DMS114 treated with DMSO at 0.1 percent for 48 hours (cell line): ENCODE results near the gene CERCAM.
"Not testable (repeated sequence)": the region's sequence is repeated elsewhere in the genome, so short reads cannot be mapped to it uniquely, and the experiment has no call there.

Experiments
- DNase-seq: peaks from one replicate; lab custom pipeline; 2025; ENCODE audit not compliant: unreplicated experiment; lab: John Stamatoyannopoulos, UW

The CERCAM gene

GRCh38 chr9:128393145-128393775 lies 27.4 kb upstream of the CERCAM start:
- no peak for DNase-seq

GRCh38 chr9:128393970-128394369 lies 26.7 kb upstream of the CERCAM start:
- DNase-seq, result no peak

GRCh38 chr9:128394379-128395168 lies 26.1 kb upstream of the CERCAM start:
- no peak for DNase-seq

GRCh38 chr9:128396970-128397613 lies 23.6 kb upstream of the CERCAM start:
- no peak for DNase-seq

GRCh38 chr9:128397831-128398230 lies 22.8 kb upstream of the CERCAM start:
- no peak for DNase-seq

- no peak for DNase-seq
These were observed 20.8 kb upstream of the CERCAM start for GRCh38 chr9:128399861-128400260.

GRCh38 chr9:128404560-128404959 lies 16.1 kb upstream of the CERCAM start:
- DNase-seq, result no peak

- no peak for DNase-seq
These were observed 15.4 kb upstream of the CERCAM start for GRCh38 chr9:128405077-128405779.

GRCh38 chr9:128405780-128406171 lies 14.9 kb upstream of the CERCAM start:
- no peak for DNase-seq

- DNase-seq, result no peak
These were observed 13.7 kb upstream of the CERCAM start for GRCh38 chr9:128406848-128407391.

- no peak for DNase-seq
These were observed 11.7 kb upstream of the CERCAM start for GRCh38 chr9:128408963-128409431.

GRCh38 chr9:128409450-128409849 lies 11.2 kb upstream of the CERCAM start:
- no peak for DNase-seq

GRCh38 chr9:128409978-128410377 lies 10.7 kb upstream of the CERCAM start:
- DNase-seq, result no peak

GRCh38 chr9:128411364-128412119 lies 9.1 kb upstream of the CERCAM start:
- no peak for DNase-seq

- peak; percentile 43 for DNase-seq
These were observed 8.4 kb upstream of the CERCAM start for GRCh38 chr9:128412120-128412790.

- not testable (repeated sequence) for DNase-seq
These were observed 6.9 kb upstream of the CERCAM start for GRCh38 chr9:128413728-128414127.

- no peak for DNase-seq
These were observed 6.2 kb upstream of the CERCAM start for GRCh38 chr9:128414461-128414860.

- no peak for DNase-seq
These were observed 5.4 kb upstream of the CERCAM start for GRCh38 chr9:128415281-128415680.

GRCh38 chr9:128416014-128416413 lies 4.6 kb upstream of the CERCAM start:
- DNase-seq, result no peak
